GM13976 (cell line): ENCODE data around the gene NOXA1.

Experiments
- DNase-seq: peaks from one replicate; pipeline ENCODE4 v3.0.0; 2012; ENCODE audit warnings: low spot score
- in situ Hi-C: fragments of 300-500 bp; cut with MboI; formaldehyde crosslinking; loops from one replicate; pipeline ENCODE4 v1.12.0; 2022; ENCODE audit warnings: low sequenced_read_pairs, mixed read lengths, inconsistent platforms; ENCODE audit not compliant: unreplicated experiment
- TF ChIP-seq, protein P1 (sequence below): IDR thresholded peaks from 2 replicates; pipeline ENCODE4 v1.5.1; 2012; ENCODE audit warnings: borderline replicate concordance, mild to moderate bottlenecking; ENCODE audit not compliant: insufficient read depth; ENCODE audit errors: extremely low read depth, missing control alignments, control extremely low read depth

Gene NOXA1

DNA sequence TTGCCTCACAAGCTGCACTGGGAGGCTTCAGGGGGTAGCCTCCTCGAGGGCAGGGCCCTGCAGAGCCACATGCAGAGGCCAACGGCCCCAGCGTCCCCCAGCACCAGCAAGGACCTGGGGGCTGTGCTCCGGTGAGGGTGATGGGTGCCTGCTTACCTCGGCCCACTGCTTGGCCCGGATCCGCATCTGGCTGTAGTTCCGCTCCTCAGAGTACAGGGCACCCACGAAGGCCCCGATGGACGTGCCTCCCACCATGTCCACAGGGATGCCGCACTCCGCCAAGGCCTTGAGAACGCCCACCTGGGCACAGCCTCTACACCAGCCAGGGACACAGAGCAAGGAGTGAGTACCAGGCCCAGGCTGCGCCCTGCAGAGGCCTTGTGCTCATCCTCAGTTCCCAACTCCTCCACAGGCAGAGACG lies 44.0 kb downstream of the NOXA1 start:
- in situ Hi-C loops, result no loop called here
- TF ChIP-seq, protein P1, sequence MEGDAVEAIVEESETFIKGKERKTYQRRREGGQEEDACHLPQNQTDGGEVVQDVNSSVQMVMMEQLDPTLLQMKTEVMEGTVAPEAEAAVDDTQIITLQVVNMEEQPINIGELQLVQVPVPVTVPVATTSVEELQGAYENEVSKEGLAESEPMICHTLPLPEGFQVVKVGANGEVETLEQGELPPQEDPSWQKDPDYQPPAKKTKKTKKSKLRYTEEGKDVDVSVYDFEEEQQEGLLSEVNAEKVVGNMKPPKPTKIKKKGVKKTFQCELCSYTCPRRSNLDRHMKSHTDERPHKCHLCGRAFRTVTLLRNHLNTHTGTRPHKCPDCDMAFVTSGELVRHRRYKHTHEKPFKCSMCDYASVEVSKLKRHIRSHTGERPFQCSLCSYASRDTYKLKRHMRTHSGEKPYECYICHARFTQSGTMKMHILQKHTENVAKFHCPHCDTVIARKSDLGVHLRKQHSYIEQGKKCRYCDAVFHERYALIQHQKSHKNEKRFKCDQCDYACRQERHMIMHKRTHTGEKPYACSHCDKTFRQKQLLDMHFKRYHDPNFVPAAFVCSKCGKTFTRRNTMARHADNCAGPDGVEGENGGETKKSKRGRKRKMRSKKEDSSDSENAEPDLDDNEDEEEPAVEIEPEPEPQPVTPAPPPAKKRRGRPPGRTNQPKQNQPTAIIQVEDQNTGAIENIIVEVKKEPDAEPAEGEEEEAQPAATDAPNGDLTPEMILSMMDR, result no peak
- no peak for DNase-seq

DNA sequence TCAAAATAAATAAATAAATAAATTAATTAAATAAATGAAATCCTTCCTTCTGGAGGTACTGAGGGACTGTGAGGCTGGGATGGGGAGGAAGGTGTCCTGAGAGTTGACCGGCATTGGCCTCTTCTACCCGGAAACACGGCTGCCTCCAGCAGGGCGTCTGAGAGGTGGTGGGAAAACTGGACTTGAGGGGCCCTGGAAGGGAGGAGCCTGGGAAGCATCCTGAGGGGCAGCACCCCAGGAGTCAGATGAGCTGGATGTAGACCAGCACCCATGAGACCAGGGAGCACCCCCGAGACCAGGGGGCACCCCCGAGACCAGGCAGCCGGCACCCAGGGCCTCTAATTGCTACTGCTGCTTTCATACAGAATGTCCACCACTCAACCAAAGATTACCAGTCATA lies 44.7 kb downstream of the NOXA1 start:
- TF ChIP-seq, protein P1, result no peak
- in situ Hi-C loops, result no loop called here
- DNase-seq, result no peak

DNA sequence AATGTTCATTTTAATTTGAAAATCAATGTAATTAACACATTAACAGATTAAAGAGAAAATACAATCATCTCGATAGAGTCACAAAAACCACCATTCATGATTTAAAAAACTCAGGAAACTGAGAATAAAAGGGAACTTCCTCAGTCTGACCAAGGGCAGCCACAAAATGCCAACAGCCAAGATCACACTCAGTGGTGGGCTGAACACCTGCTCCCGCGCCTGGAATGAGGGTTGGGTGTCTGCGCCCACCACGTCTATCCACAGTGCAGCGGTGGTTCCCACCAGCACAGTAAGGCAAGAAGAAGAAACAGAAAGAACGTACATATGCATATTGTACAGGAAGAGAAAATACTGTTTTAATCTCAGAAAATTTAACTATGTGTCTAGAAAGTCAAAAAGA lies 47.6 kb downstream of the NOXA1 start:
- in situ Hi-C loops, result no loop called here
- TF ChIP-seq, protein P1, result no peak

DNA sequence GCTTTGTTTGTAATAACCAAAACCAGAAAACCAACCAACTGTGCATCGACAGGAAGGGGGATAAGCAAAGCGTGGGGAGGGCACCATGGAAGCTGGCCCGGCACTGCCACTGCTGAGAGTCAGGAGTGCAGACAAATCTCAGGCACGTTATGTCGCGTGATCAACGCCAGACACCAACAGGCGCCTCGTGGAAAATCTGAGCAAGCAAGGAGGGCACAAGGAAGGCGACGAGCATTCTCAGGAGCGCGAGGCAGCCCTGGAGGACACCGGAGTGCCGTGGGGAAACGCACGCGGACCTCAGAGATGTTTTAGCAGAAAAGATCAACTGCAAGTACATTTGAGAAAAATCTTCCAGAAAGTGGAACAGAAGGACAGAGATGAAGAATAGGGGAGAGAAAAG lies 51.1 kb downstream of the NOXA1 start:
- TF ChIP-seq, protein P1, result no peak
- in situ Hi-C loops, result no loop called here
- DNase-seq, result no peak

More for the DNA sequence above, 47.6 kb downstream of the NOXA1 start:
- no peak for DNase-seq

DNA sequence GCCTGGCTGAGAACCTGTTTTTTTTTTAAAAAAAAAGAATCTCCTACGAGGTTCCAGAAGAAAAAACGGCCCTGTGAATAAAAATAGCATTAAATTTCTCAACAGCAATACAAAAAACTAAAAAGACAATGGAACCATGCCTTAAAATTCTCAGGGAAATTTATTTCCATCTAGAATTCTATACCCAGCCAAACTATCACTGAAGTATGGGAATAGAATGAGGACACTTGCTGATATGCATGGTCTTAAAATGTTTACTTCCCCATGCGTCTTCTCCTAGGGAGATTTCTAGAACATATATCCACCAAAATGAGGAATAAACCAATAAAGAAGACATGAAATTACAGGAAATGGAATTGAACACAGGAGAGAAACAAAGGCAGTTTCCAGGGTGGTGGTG lies 52.5 kb downstream of the NOXA1 start:
- TF ChIP-seq, protein P1, result no peak
- no peak for DNase-seq
- in situ Hi-C loops, result no loop called here

DNA sequence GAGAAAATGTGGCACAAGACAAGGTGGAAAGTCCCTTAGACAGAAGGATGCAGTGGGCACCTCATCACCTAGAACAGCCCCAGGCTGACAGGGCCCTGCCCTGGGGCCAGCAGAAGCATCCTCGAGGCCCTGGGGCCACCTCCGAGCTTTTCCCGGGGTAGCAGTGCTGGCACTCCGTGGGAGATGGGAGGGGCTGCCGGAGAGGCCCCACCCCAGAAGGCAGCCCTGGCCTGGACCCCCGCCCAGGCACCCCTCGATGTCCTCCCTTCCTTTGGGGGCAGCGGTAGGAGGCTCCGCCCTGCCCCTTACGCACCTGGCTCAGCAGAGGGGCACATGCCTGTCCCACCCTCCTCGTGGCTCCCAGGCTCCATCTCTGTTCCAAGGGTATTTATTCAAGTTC lies 53.7 kb downstream of the NOXA1 start:
- in situ Hi-C loops, result no loop called here
- no peak for DNase-seq
- TF ChIP-seq, protein P1, result no peak
